NCI-H748 treated with DMSO at 0.1 percent for 48 hours (cell line): ENCODE results near the gene HACD3.
"Not testable (repeated sequence)": the region's sequence is repeated elsewhere in the genome, so short reads cannot be mapped to it uniquely, and the experiment has no call there.

Experiments
- DNase-seq: peaks from one replicate; lab custom pipeline; 2025; lab: John Stamatoyannopoulos, UW

HACD3 gene

GRCh38 chr15:65603134-65603533 is 72.9 kb downstream of the HACD3 start:
- no peak for DNase-seq

DNA sequence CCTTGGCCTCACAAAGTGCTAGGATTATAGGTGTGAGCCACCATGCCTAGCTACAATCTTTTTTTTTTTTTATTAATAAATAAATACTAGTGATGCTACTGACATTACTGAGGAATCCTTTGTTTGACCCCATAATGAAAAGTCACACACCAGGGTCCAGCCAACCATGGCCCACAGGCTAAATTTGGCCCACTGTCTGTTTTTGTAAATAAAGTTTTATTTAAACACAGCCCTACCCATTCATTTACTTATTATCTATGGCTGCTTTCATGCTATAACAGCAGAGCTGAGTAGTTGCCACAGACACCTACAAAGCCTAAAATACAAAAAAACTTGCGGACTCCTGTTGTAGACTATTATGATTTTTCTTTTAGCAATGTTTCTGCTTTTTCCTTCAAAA is 73.3 kb downstream of the HACD3 start:
- no peak for DNase-seq

GRCh38 chr15:65610871-65611718 is 80.8 kb downstream of the HACD3 start, which contains the start of gene INTS14:
Gene INTS14, minus strand, starts transcription at chr15:65611131. Its CDS starts 3,751 bp downstream, at chr15:65607380.
- DNase-seq: peak; percentile 83

DNA sequence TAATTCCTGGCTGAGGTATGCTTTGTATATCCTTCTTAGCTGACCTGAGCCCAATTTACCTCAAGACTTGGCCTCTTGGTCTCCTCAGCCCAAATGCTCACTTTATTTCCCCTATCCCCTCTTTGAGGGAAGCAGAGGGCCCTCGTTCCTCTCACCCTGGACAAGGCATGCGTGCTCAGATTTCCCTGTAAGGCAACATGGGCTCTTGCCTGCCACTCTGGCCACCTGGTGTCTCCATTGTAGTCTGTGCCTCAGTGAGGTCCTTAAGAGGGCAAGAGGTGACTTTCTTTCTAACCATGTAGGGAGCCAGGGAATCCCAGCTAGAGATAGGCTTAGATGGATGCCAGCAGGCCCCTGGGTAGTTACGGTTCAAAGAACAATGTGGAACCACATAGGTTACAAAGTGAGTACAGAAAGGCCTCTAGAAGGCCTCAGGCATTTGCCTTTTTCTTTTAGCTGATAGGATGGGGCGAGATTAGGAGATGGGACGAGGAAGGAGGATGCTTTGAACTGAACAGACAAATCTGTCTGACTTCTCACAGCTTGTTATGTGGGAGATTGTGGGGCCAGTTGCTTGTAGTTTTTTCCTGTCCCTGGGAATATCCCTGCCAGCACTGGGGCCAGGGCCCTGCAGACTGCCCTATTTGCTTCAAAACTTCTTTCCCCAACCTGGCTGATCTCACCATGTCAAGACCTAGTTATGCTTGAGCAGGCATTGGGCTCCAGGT is 81.8 kb downstream of the HACD3 start:
- no peak for DNase-seq

DNA sequence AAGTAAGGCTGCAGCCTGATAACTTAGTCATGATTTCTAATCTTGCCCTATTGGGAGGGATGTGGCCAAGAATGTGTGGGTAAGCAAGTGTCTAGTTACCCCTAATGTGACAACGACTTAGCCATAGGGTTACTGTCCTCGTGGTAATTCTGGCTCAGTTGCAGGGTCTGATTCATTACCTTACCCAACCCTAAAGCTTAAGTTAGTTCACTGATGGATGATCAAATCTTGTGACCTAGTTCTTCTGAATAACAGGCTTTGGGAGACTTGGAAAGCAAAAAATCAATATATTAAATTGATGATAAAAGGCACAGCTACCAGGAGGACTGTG is 82.3 kb downstream of the HACD3 start:
- DNase-seq: no peak

GRCh38 chr15:65612949-65613744 is 82.9 kb downstream of the HACD3 start:
- DNase-seq: no peak

DNA sequence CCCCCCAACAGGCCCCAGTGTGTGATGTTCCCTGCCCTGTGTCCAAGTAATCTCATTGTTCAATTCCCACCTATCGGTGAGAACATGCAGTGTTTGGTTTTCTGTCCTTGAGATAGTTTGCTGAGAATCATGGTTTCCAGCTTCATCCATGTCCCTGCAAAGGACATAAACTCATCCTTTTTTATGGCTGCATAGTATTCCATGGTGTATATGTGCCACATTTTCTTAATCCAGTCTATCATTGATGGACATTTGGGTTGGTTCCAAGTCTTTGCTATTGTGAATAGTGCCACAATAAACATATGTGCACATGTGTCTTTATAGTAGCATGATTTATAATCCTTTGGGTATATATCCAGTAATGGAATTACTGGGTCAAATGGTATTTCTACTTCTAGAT is 85.6 kb downstream of the HACD3 start:
- not testable (repeated sequence) for DNase-seq

- DNase-seq: no peak
Measured at GRCh38 chr15:65618560-65619109, 88.4 kb downstream of the HACD3 start.

GRCh38 chr15:65619626-65620290 is 89.5 kb downstream of the HACD3 start:
- no peak for DNase-seq

DNA sequence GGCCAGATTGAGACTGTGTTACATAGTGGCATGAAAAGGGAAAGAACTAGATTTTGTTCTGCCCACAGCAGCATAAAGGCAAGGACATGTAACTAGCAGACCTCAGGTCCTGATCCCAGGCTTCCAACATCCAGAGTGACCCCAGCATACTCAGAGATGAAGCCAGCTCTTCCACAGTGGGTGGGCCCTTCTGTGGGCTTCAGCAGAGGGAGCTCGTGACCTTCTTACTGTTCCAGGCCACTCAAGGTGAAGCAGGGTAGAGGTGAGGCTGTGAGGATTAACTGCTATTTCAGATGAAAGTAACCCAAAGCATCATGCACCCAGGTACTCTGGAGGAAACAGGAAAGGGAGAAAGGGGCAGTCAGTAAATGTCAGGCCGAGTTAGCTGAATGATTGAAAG is 90.6 kb downstream of the HACD3 start:
- no peak for DNase-seq

GRCh38 chr15:65621638-65622037 is 91.4 kb downstream of the HACD3 start, which contains the start of gene SLC24A1:
Gene SLC24A1, plus strand, starts transcription at chr15:65621938. Its CDS starts 2,143 bp downstream, at chr15:65624081.
- DNase-seq: no peak

- DNase-seq: no peak
Measured at GRCh38 chr15:65623103-65623502, 92.8 kb downstream of the HACD3 start.

DNA sequence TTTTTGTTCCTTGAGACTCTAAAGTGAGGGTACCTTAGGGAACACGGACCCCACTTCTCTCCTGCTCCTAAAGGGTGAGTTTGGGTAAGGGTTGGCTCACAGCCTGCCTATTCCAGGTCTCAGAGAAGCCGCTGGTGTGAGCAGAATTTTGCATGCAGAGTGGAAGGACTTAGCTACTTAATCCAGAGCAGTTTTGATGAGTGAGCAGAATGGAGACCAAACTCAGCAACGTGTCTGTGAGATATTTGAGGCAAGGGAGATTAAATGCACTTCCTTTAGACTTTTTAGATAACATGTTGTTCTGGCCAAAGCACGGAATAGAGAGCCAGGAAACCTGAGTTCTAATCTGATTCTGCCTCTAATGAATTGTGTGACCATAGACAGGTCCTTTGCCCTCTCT is 96.6 kb downstream of the HACD3 start:
- DNase-seq: no peak
